K562 (cell line): ENCODE results near the gene CUX1. TPM values are rescaled to one million over a fixed set of nuclear protein-coding genes. Genes with fewer than 3 reads are reported as not detected.

ENCODE experiments used
- ATAC-seq: fragments of 200-7000 bp; cut with Tn5 transposase; 3 replicates; pipeline ENCODE4 v1.9.1; 2020; ENCODE audit warnings: moderate library complexity
- BruUV-seq: library from RNA; stranded (reverse); fragments of 400-500 nt; replicated peaks from 2 replicates; lab custom pipeline; 2021; lab: Mats Ljungman, UMichigan
- CTCF ChIA-PET: fragments of 300-600 bp; formaldehyde crosslinking; extraction: SDS; loops from one replicate; lab custom pipeline; 2021; ENCODE audit warnings: low intra/inter-chr PET ratio; lab: Yijun Ruan, JAX
- POLR2A ChIA-PET: fragments of 300-600, 350-650 bp; sonication (Branson Sonifier 250); formaldehyde crosslinking; extraction: SDS; loops from one replicate; lab custom pipeline; 2021; ENCODE audit warnings: antibody characterized with exemption, inconsistent platforms; lab: Yijun Ruan, JAX
- DNase-seq, 4 experiments: peaks; one replicate each; pipeline versions ENCODE4 v3.0.0 to v3.0.0-alpha.2; 2011 to 2018; ENCODE audit warnings: low spot score in 3 of 4, mixed read lengths in 3 of 4; ENCODE audit errors: extremely low read depth in 1 of 4
- FAIRE-seq: peaks from 2 replicates; lab custom pipeline; 2011; peaks lifted over from hg19 to GRCh38; lab: Jason Lieb, UNC
- H2AFZ ChIP-seq: 2 replicates; pipeline ENCODE4 v1.6.0; 2011; ENCODE audit warnings: low read depth, low read length, control low read depth, inconsistent platforms
- H3K27ac ChIP-seq: fragments of 200-600 bp; 3 replicates; pipeline ENCODE4 v1.8.0; 2011; ENCODE audit warnings: low read depth, mild to moderate bottlenecking, control low read depth, inconsistent platforms, low read length, moderate library complexity, mixed read lengths; ENCODE audit errors: extremely low read depth
- H3K27me3 ChIP-seq, 2 experiments: fragments of 300-600 bp in 1 of 2; 2 replicates in 1 of 2; 3 replicates in 1 of 2; pipeline versions ENCODE4 v1.6.0 to v1.8.0; 2011; ENCODE audit warnings: inconsistent platforms in 2 of 2, low read length in 2 of 2, mild to moderate bottlenecking in 1 of 2, mixed read lengths in 1 of 2, moderate library complexity in 1 of 2; ENCODE audit not compliant: control insufficient read depth in 2 of 2, insufficient read depth in 2 of 2
- H3K36me3 ChIP-seq: fragments of 300-600 bp; 3 replicates; pipeline ENCODE4 v1.8.0; 2011; ENCODE audit warnings: mild to moderate bottlenecking, low read length, inconsistent platforms; ENCODE audit not compliant: control insufficient read depth, insufficient read depth
- H3K4me1 ChIP-seq, 2 experiments: fragments of 200-600 bp in 1 of 2; replicated peaks in 1 of 2; 2 replicates in 1 of 2; 3 replicates in 1 of 2; pipeline versions ENCODE4 v1.5.1 to v1.8.0; 2011; ENCODE audit warnings: inconsistent platforms in 2 of 2, low read length in 2 of 2, mild to moderate bottlenecking in 1 of 2, mixed read lengths in 1 of 2, moderate library complexity in 1 of 2; ENCODE audit not compliant: control insufficient read depth in 2 of 2, insufficient read depth in 2 of 2
- H3K4me2 ChIP-seq: 2 replicates; pipeline ENCODE4 v1.6.1; 2011; ENCODE audit warnings: low read length, control low read depth, inconsistent platforms, mixed read lengths; ENCODE audit not compliant: insufficient read depth
- H3K4me3 ChIP-seq: fragments of 200-600 bp; sonication (generic), shearing (Covaris generic); 2 replicates; pipeline ENCODE4 v1.5.1; 2016; ENCODE audit warnings: control low read depth, inconsistent platforms
- H3K79me2 ChIP-seq: fragments of 200-600 bp; 3 replicates; pipeline ENCODE4 v1.8.0; 2011; ENCODE audit warnings: low read length, inconsistent platforms; ENCODE audit not compliant: control insufficient read depth, insufficient read depth
- H3K9ac ChIP-seq, 2 experiments: 2 replicates each; pipeline versions ENCODE4 v1.6.0 to v1.6.1; 2011; ENCODE audit warnings: low read depth in 2 of 2, low read length in 2 of 2, control low read depth in 1 of 2, inconsistent platforms in 1 of 2, mild to moderate bottlenecking in 1 of 2, mixed read lengths in 1 of 2; ENCODE audit not compliant: insufficient read depth in 1 of 2
- H3K9me1 ChIP-seq: one replicate; pipeline ENCODE4 v1.6.0; 2011; ENCODE audit warnings: inconsistent platforms, mild to moderate bottlenecking, low read length, moderate library complexity; ENCODE audit not compliant: control insufficient read depth, insufficient read depth
- H3K9me3 ChIP-seq: replicated peaks from 2 replicates; pipeline ENCODE4 v1.5.1; 2011; ENCODE audit warnings: low read depth, low read length, inconsistent platforms; ENCODE audit not compliant: control insufficient read depth, insufficient read depth
- H4K20me1 ChIP-seq: replicated peaks from 2 replicates; pipeline ENCODE4 v1.6.1; 2011; ENCODE audit warnings: low read length, inconsistent platforms, mixed read lengths; ENCODE audit not compliant: control insufficient read depth, insufficient read depth
- BRCA1 ChIP-seq, 2 experiments: fragments of 450-650 bp in 1 of 2; sonication (generic) in 1 of 2; formaldehyde crosslinking in 1 of 2; IDR thresholded peaks; 2 replicates each; pipeline versions ENCODE4 v1.5.0 to v1.6.1; 2017 to 2020; ENCODE audit warnings: mild to moderate bottlenecking in 1 of 2, missing genetic modification reagents in 1 of 2
- E4F1 ChIP-seq: fragments of 250-450 bp; sonication (Bioruptor Pico); IDR thresholded peaks from 2 replicates; pipeline ENCODE4 v1.5.0; 2021; ENCODE audit warnings: mild to moderate bottlenecking, borderline replicate concordance
- EGR1 ChIP-seq: fragments of 450-650 bp; conservative IDR thresholded peaks from 2 replicates; pipeline ENCODE4 v1.6.1; 2017; ENCODE audit warnings: mild to moderate bottlenecking
- HMG20B ChIP-seq: fragments of 250-450 bp; sonication (Bioruptor Pico); IDR thresholded peaks from 2 replicates; pipeline ENCODE4 v1.5.0; 2021; ENCODE audit warnings: mild to moderate bottlenecking
- ILF3 ChIP-seq: fragments of 450-650 bp; IDR thresholded peaks from 2 replicates; pipeline ENCODE4 v1.6.1; 2018; ENCODE audit warnings: antibody characterized with exemption, mild to moderate bottlenecking, moderate library complexity, borderline replicate concordance
- MYBL2 ChIP-seq, 2 experiments: fragments of 450-650 bp in 1 of 2; sonication (generic) in 1 of 2; formaldehyde crosslinking in 1 of 2; IDR thresholded peaks; 2 replicates each; pipeline versions ENCODE4 v1.6.1 to v1.8.1; 2017 to 2022; ENCODE audit warnings: borderline replicate concordance in 1 of 2, inconsistent platforms in 1 of 2, low read depth in 1 of 2, mild to moderate bottlenecking in 1 of 2, missing genetic modification reagents in 1 of 2, moderate library complexity in 1 of 2
- NFATC3 ChIP-seq: fragments of 450-650 bp; IDR thresholded peaks from 2 replicates; pipeline ENCODE4 v1.6.1; 2017; ENCODE audit warnings: mild to moderate bottlenecking
- NFIC ChIP-seq: fragments of 450-650 bp; IDR thresholded peaks from 2 replicates; pipeline ENCODE4 v1.6.1; 2017; ENCODE audit warnings: mild to moderate bottlenecking, inconsistent platforms
- PCBP2 ChIP-seq: fragments of 200-400 bp; formaldehyde crosslinking; IDR thresholded peaks from 2 replicates; pipeline ENCODE4 v1.6.1; 2018; ENCODE audit warnings: low read length, low read depth, mild to moderate bottlenecking, moderate library complexity; ENCODE audit not compliant: poor library complexity, severe bottlenecking
- POLR2B ChIP-seq: fragments of 450-650 bp; IDR thresholded peaks from 2 replicates; pipeline ENCODE4 v1.6.1; 2018; ENCODE audit warnings: low read depth; ENCODE audit not compliant: partially characterized antibody
- RB1 ChIP-seq: fragments of 450-650 bp; IDR thresholded peaks from 2 replicates; pipeline ENCODE4 v1.6.1; 2017; ENCODE audit warnings: low read depth, mild to moderate bottlenecking
- SIN3A ChIP-seq, 2 experiments: fragments of 150-350 bp in 1 of 2; IDR thresholded peaks; 2 replicates each; pipeline ENCODE4 v1.6.1; 2011 to 2016; ENCODE audit warnings: borderline replicate concordance in 2 of 2, low read depth in 2 of 2, low read length in 2 of 2, mild to moderate bottlenecking in 2 of 2, moderate library complexity in 2 of 2; ENCODE audit not compliant: control insufficient read depth in 1 of 2
- SLC30A9 ChIP-seq: fragments of 250-450 bp; sonication (Bioruptor Pico); IDR thresholded peaks from 2 replicates; pipeline ENCODE4 v1.8.0; 2022; ENCODE audit warnings: mild to moderate bottlenecking, moderate library complexity
- SNAPC5 ChIP-seq: fragments of 250-450 bp; sonication (Bioruptor Pico); IDR thresholded peaks from 2 replicates; pipeline ENCODE4 v1.8.0; 2021; ENCODE audit warnings: moderate library complexity, mild to moderate bottlenecking, inconsistent platforms
- TAF7 ChIP-seq: fragments of 450-650 bp; IDR thresholded peaks from 2 replicates; pipeline ENCODE4 v1.6.1; 2016; ENCODE audit warnings: missing genetic modification characterization, missing compliant biosample characterization
- TBL1XR1 ChIP-seq, 2 experiments: IDR thresholded peaks; 2 replicates each; pipeline ENCODE4 v1.6.1; 2012; ENCODE audit warnings: improper control_type of control experiment in 2 of 2, low read length in 2 of 2, mild to moderate bottlenecking in 1 of 2
- ZKSCAN1 ChIP-seq: fragments of 150-350 bp; IDR thresholded peaks from 2 replicates; pipeline ENCODE4 v1.6.1; 2016; ENCODE audit warnings: low read depth, low read length
- ZKSCAN3 ChIP-seq: fragments of 250-450 bp; sonication (Bioruptor Pico); IDR thresholded peaks from 2 replicates; pipeline ENCODE4 v1.4.0; 2020
- ZNF23 ChIP-seq: fragments of 250-450 bp; sonication (Bioruptor Pico); IDR thresholded peaks from 2 replicates; pipeline ENCODE4 v1.4.0; 2020; ENCODE audit warnings: mild to moderate bottlenecking
- WGBS: fragments of 100-300 bp; shearing (Covaris generic); methylation state at CpG from one replicate; pipeline ENCODE4 v1.1.6; 2016; ENCODE audit warnings: low coverage, mixed read lengths; ENCODE audit not compliant: insufficient coverage; ENCODE audit errors: missing lambda C conversion rate; 5-methylcytosine and 5-hydroxymethylcytosine counted together
- in situ Hi-C: fragments of 300-500 bp; cut with MboI; formaldehyde crosslinking; loops from 4 replicates; pipeline ENCODE4 v1.15.0; 2018; ENCODE audit warnings: inconsistent platforms, mixed read lengths
- intact Hi-C: fragments of 100-400 bp; cut with micrococcal nuclease; formaldehyde crosslinking; loops from 2 replicates; pipeline ENCODE4 v1.14.2; 2022
- polyA plus RNA-seq, 8 experiments: library from polyadenylated mRNA; depleted of rRNA in 4 of 8; stranded (reverse) in 5 of 8; unstranded in 3 of 8; fragments of >200 nt; fragmentation: Nextera tagmentation in 2 of 8; fragmentation: Illumina TruSeq in 1 of 8; extraction: Ambion mirVana in 2 of 8; extraction: Trizol in 1 of 8; gene quantifications; 2 replicates each; pipeline versions ENCODE4 v1.2.1 to v1.2.3, GENCODE V29; 2011 to 2014; ENCODE audit warnings: inconsistent platforms in 1 of 8, missing spikeins in 1 of 8
- total RNA-seq, 7 experiments: library from RNA; depleted of rRNA in 6 of 7; stranded (reverse); fragments of >200 nt in 6 of 7; fragmentation: Illumina TruSeq in 2 of 7; extraction: Trizol in 2 of 7; gene quantifications; 2 replicates each; pipeline versions ENCODE4 v1.2.1 to v1.2.3, GENCODE V29; 2011 to 2021; ENCODE audit warnings: low replicate concordance in 1 of 7

CUX1 gene
- total and polyA plus RNA-seq, 9 of the 15 experiments (the other 6 are each of a cell fraction or from before 2014, with no cell fraction given): 3.6 to 55.3 (median 25.2) TPM

GRCh38 chr7:101999393-101999792 lies 182.0 kb downstream of the CUX1 start:
- H3K27ac ChIP-seq: no peak overlapping the region
- peaks cover 0 to 23% of the 10 kb centered on the region in 2 experiments; a peak in 2 of 5 replicates for H3K4me1 ChIP-seq
- no peak overlapping the region for H3K4me2 ChIP-seq
- ChIA-PET CTCF (no interaction called here), POLR2A (interaction anchor here (0.6 to 1.0 kb wide), 2 partner anchors 19 to 162 kb away, joined by 3 read pairs; no protein-coding TSS in a partner anchor)
- TF ChIP-seq E4F1 (CRISPR knock-in tag) (no peak), NFATC3 (no peak), HMG20B (CRISPR knock-in tag) (no peak), NFIC (no peak), SNAPC5 (CRISPR knock-in tag) (no peak), ZNF23 (no peak), TAF7 (tag) (no peak), POLR2B (no peak), SIN3A (IDR thresholded peaks at IDR 0.05; ENCODE audit: borderline replicate concordance in 2 of 2, control insufficient read depth in 1 of 2, low read depth in 2 of 2, low read length in 2 of 2) (no peak), SLC30A9 (CRISPR knock-in tag) (no peak), ILF3 (no peak), PCBP2 (no peak), MYBL2 (IDR thresholded peaks at IDR 0.05; ENCODE audit: low read depth) (no peak), MYBL2 (CRISPR knock-in tag; IDR thresholded peaks at IDR 0.05; ENCODE audit: borderline replicate concordance) (no peak), EGR1 (no peak), RB1 (no peak), BRCA1 (IDR thresholded peaks at IDR 0.05) (no peak), BRCA1 (CRISPR knock-in tag; IDR thresholded peaks at IDR 0.05) (no peak), ZKSCAN3 (CRISPR knock-in tag) (no peak), TBL1XR1 (IDR thresholded peaks at IDR 0.05; ENCODE audit: low read length in 2 of 2) (no peak), ZKSCAN1 (no peak)
- WGBS: 82% methylated on average over 9 of the region's 9 CpGs
- no peaks in the 10 kb centered on the region for H3K27me3 ChIP-seq
- H2AFZ ChIP-seq: no peak overlapping the region
- H3K36me3 ChIP-seq: 0 out of 3 replicates have a peak, but pooled peaks cover 3% of the 10 kb centered on the region
- in situ Hi-C loops (no loop called here), intact Hi-C loops (no loop called here)
- H3K9me1 ChIP-seq: no peaks in the 10 kb centered on the region
- no peak for FAIRE-seq
- no peak overlapping the region for H3K9ac ChIP-seq
- H3K79me2 ChIP-seq: peaks cover 9% of the 10 kb centered on the region; the same call in 1 of the 3 replicates
- peaks cover 25% of the 10 kb centered on the region for H4K20me1 ChIP-seq
- no TSS peak for BruUV-seq
- H3K9me3 ChIP-seq: no peaks in the 10 kb centered on the region
- DNase-seq: no peak
- ATAC-seq: no peak
- no peak overlapping the region for H3K4me3 ChIP-seq
